ENCODE results near the gene GEMIN2. TPM values are rescaled to one million over a fixed set of nuclear protein-coding genes. Genes with fewer than 3 reads are reported as not detected.

The GEMIN2 gene
- total RNA-seq, 1 donor from 2014 or later: 6.5 TPM

DNA sequence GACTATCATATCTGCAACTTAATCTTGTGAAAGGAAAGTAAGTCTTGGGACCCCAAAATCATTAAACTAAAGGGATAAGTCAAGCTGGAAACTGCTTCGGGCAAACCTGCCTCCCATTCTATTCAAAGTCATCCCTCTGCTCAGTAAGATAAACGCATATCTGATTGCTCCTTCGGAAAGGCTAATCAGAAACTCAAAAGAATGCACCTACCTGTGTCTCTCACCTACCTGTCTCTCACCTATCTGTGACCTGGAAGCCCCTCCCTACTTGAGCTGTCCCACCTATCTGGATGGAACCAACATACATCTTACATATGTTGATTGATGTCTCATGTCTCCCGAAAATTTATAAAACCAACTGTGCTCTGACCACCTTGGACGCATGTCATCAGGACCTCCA is 31.0 kb upstream of the GEMIN2 start:
- no peaks in the 10 kb centered on the region for H3K4me1 ChIP-seq
- no peak overlapping the region for H3K27ac ChIP-seq (replicated peaks)
- peaks cover 86% of the 10 kb centered on the region for H3K36me3 ChIP-seq
- TF ChIP-seq, protein P1, sequence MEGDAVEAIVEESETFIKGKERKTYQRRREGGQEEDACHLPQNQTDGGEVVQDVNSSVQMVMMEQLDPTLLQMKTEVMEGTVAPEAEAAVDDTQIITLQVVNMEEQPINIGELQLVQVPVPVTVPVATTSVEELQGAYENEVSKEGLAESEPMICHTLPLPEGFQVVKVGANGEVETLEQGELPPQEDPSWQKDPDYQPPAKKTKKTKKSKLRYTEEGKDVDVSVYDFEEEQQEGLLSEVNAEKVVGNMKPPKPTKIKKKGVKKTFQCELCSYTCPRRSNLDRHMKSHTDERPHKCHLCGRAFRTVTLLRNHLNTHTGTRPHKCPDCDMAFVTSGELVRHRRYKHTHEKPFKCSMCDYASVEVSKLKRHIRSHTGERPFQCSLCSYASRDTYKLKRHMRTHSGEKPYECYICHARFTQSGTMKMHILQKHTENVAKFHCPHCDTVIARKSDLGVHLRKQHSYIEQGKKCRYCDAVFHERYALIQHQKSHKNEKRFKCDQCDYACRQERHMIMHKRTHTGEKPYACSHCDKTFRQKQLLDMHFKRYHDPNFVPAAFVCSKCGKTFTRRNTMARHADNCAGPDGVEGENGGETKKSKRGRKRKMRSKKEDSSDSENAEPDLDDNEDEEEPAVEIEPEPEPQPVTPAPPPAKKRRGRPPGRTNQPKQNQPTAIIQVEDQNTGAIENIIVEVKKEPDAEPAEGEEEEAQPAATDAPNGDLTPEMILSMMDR (IDR thresholded peaks at IDR 0.05; ENCODE audit: borderline replicate concordance): no peak
- H3K27me3 ChIP-seq (ENCODE audit: low read depth): no peaks in the 10 kb centered on the region
- intact Hi-C loops (cut with micrococcal nuclease): no loop called here
- DNase-seq: no peak
- H3K9me3 ChIP-seq (replicated peaks): no peaks in the 10 kb centered on the region
- H3K4me3 ChIP-seq: no peak overlapping the region

DNA sequence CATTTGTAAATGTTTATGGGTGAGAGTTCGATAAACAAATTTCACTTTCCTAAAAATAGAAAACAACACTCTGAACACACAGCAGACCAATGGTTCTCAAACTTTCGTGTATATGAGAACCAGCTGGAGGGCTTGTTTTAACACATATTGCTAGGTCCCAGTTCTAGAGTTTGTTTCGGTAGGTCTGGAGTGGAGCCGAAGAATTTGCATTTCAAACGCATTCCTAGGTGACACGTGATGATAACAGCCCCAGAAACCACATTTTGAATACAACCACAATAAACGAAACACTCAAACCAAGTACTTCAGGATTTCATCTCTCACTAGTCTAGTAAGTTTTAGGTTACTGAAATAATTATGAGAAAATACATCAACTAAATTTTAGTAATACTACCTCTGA is 28.2 kb upstream of the GEMIN2 start:
- peaks cover 91% of the 10 kb centered on the region for H3K36me3 ChIP-seq
- DNase-seq: no peak
- no peak overlapping the region for H3K4me3 ChIP-seq
- TF ChIP-seq, protein P1 (IDR thresholded peaks at IDR 0.05; ENCODE audit: borderline replicate concordance): no peak
- no peaks in the 10 kb centered on the region for H3K27me3 ChIP-seq (ENCODE audit: low read depth)
- H3K27ac ChIP-seq (replicated peaks): no peak overlapping the region
- intact Hi-C loops (cut with micrococcal nuclease): no loop called here
- no peaks in the 10 kb centered on the region for H3K9me3 ChIP-seq (replicated peaks)
- no peaks in the 10 kb centered on the region for H3K4me1 ChIP-seq

DNA sequence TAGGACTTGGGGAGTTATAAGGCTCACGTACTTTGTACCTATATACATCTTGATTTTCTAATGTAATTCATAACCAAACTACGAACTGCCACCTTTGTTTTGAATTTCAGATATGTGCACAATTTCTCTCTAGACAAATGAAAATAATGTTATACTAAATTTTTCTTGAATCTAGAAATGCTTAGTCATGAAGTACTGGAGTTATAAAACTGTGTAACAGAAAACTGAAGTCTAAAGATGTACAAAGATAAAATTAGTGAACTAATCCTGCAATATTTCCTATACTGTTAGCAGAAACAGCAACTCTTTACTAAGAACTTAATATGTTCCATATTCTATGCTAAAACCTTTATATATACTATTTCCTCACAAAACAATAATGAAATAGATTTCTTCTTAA is 26.6 kb upstream of the GEMIN2 start:
- H3K27me3 ChIP-seq (ENCODE audit: low read depth): no peaks in the 10 kb centered on the region
- H3K4me3 ChIP-seq: no peak overlapping the region
- no peaks in the 10 kb centered on the region for H3K4me1 ChIP-seq
- H3K9me3 ChIP-seq (replicated peaks): no peaks in the 10 kb centered on the region
- intact Hi-C loops (cut with micrococcal nuclease): no loop called here
- peaks cover 93% of the 10 kb centered on the region for H3K36me3 ChIP-seq
- TF ChIP-seq, protein P1 (IDR thresholded peaks at IDR 0.05; ENCODE audit: borderline replicate concordance): no peak
- H3K27ac ChIP-seq (replicated peaks): no peak overlapping the region
- DNase-seq: no peak

DNA sequence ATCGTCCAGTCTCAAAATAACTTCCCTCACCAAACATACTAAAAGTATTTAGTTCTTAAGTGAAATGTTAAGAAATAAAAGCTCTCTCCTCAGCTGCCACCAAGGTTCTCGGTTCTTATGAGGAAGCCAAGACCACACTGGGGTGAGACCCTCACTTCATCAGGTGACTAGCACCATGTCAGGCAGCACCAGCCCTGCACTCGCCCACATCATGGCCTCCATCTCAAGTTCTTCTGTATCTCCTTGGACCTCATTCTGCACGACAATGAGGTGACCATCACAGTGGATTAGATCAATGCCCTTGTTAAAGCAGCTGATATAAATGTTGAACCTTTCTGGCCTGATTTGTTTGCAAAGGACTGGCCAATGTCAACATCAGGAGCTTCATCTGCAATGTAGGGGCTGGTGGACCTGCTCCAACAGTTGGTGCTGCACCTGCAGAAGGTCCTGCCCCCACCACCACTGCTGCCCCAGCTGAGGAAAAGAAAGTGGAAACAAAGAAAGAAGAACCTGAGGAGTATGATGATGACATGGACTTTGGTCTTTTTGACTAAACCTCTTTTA is 23.5 kb upstream of the GEMIN2 start:
- no peak for DNase-seq
- Histone ChIP-seq H3K27me3 (ENCODE audit: low read depth) (no peaks in the 10 kb centered on the region), H3K27ac (replicated peaks) (no peak overlapping the region), H3K9me3 (replicated peaks) (no peaks in the 10 kb centered on the region), H3K4me3 (no peak overlapping the region), H3K4me1 (no peaks in the 10 kb centered on the region), H3K36me3 (peaks cover 89% of the 10 kb centered on the region)
- intact Hi-C loops (cut with micrococcal nuclease): no loop called here
- TF ChIP-seq, protein P1 (IDR thresholded peaks at IDR 0.05; ENCODE audit: borderline replicate concordance): no peak

DNA sequence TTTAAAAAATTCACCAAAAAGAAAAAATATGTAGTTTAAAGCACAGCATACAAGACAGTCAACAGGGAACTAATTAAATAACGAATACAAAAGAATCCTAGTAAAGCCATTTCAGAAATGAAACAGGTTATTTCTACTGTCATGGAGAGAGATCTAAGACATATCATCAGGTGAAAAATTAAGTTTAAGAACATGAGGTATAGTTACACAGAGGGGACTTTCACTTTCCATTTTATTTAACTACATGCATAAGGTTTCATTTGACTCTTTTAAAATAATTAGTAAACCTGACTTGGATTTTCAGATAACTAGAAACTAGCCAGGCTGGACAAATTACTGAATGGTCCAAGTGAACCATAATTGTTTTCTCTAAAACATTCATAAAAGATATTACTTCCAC is 22.4 kb upstream of the GEMIN2 start:
- Histone ChIP-seq H3K36me3 (peaks cover 82% of the 10 kb centered on the region), H3K9me3 (replicated peaks) (no peaks in the 10 kb centered on the region), H3K27ac (replicated peaks) (no peak overlapping the region), H3K4me1 (peaks cover under 1% of the 10 kb centered on the region), H3K4me3 (no peak overlapping the region), H3K27me3 (ENCODE audit: low read depth) (no peaks in the 10 kb centered on the region)
- DNase-seq: no peak
- TF ChIP-seq, protein P1 (IDR thresholded peaks at IDR 0.05; ENCODE audit: borderline replicate concordance): no peak
- intact Hi-C loops (cut with micrococcal nuclease): no loop called here

Data from left ventricle myocardium inferior (tissue), 1 donor.